WTC11 (cell line): ENCODE results near the gene ENPP6. TPM values are rescaled to one million over a fixed set of nuclear protein-coding genes. Genes with fewer than 3 reads are reported as not detected.

Source experiments
- ATAC-seq: fragments of 200-7000 bp; cut with Tn5 transposase; 2 replicates; pipeline ENCODE4 v1.10.0; 2021; ENCODE audit warnings: mild to moderate bottlenecking, moderate library complexity
- CTCF ChIA-PET: fragments of 300-600 bp; sonication (Branson Sonifier 250); formaldehyde crosslinking; loops from one replicate; lab custom pipeline; 2021; ENCODE audit warnings: antibody characterized with exemption; lab: Charles Lee
- POLR2A ChIA-PET: fragments of 350-600 bp; sonication (Branson Sonifier 250); formaldehyde crosslinking; loops from one replicate; lab custom pipeline; 2021; ENCODE audit warnings: antibody characterized with exemption; lab: Charles Lee
- DNase-seq: peaks from one replicate; pipeline ENCODE4 v3.0.0; 2021; ENCODE audit warnings: low spot score
- H3K27ac Mint-ChIP-seq: 2 replicates; pipeline ENCODE4 v1.8.0; 2021; ENCODE audit warnings: mixed read lengths
- H3K27me3 Mint-ChIP-seq: 2 replicates; pipeline ENCODE4 v1.8.0; 2021; ENCODE audit warnings: low read depth, mild to moderate bottlenecking, moderate library complexity, mixed read lengths
- H3K36me3 Mint-ChIP-seq: 2 replicates; pipeline ENCODE4 v1.8.0; 2021; ENCODE audit warnings: mixed read lengths
- H3K4me1 Mint-ChIP-seq: 2 replicates; pipeline ENCODE4 v1.8.0; 2022; ENCODE audit warnings: mixed read lengths
- H3K4me3 Mint-ChIP-seq: 2 replicates; pipeline ENCODE4 v1.8.0; 2021; ENCODE audit warnings: mild to moderate bottlenecking, moderate library complexity, mixed read lengths
- H3K9me3 Mint-ChIP-seq: 2 replicates; pipeline ENCODE4 v1.8.0; 2021; ENCODE audit warnings: mixed read lengths
- ATF1 ChIP-seq: sonication (generic); formaldehyde crosslinking; IDR thresholded peaks from 2 replicates; pipeline ENCODE4 v1.8.1; 2023; ENCODE audit warnings: mild to moderate bottlenecking, moderate library complexity, missing genetic modification reagents
- IRF2 ChIP-seq: sonication (generic); formaldehyde crosslinking; IDR thresholded peaks from 2 replicates; pipeline ENCODE4 v1.8.0; 2022; ENCODE audit warnings: low read depth, missing genetic modification reagents, borderline replicate concordance
- NFYB ChIP-seq: sonication (generic); formaldehyde crosslinking; conservative IDR thresholded peaks from 2 replicates; pipeline ENCODE4 v1.8.0; 2022; ENCODE audit warnings: low read depth, missing genetic modification reagents
- OVOL2 ChIP-seq: fragments of 250-450 bp; sonication (Bioruptor Pico); IDR thresholded peaks from 2 replicates; pipeline ENCODE4 v1.9.0; 2021; ENCODE audit warnings: mild to moderate bottlenecking, borderline replicate concordance
- SMAD3 ChIP-seq: sonication (generic); formaldehyde crosslinking; IDR thresholded peaks from 2 replicates; pipeline ENCODE4 v1.8.0; 2022; ENCODE audit warnings: missing genetic modification reagents, mild to moderate bottlenecking, borderline replicate concordance
- SOX15 ChIP-seq: fragments of 250-450 bp; sonication (Bioruptor Pico); IDR thresholded peaks from 2 replicates; pipeline ENCODE4 v1.9.0; 2021; ENCODE audit warnings: mild to moderate bottlenecking
- TCF7 ChIP-seq: sonication (generic); formaldehyde crosslinking; IDR thresholded peaks from 2 replicates; pipeline ENCODE4 v1.8.0; 2022; ENCODE audit warnings: mild to moderate bottlenecking, low read depth, missing genetic modification reagents, moderate library complexity
- TEAD4 ChIP-seq: sonication (generic); formaldehyde crosslinking; IDR thresholded peaks from 2 replicates; pipeline ENCODE4 v1.8.0; 2022; ENCODE audit warnings: mild to moderate bottlenecking, missing genetic modification reagents
- TP53 ChIP-seq: sonication (generic); formaldehyde crosslinking; IDR thresholded peaks from 2 replicates; pipeline ENCODE4 v1.8.1; 2023; ENCODE audit warnings: mild to moderate bottlenecking, missing genetic modification reagents
- ZNF138 ChIP-seq: sonication (generic); formaldehyde crosslinking; conservative IDR thresholded peaks from 2 replicates; pipeline ENCODE4 v1.8.1; 2022; ENCODE audit warnings: mild to moderate bottlenecking, moderate library complexity, missing genetic modification reagents
- ZNF219 ChIP-seq: sonication (generic); formaldehyde crosslinking; IDR thresholded peaks from 2 replicates; pipeline ENCODE4 v1.8.0; 2023; ENCODE audit warnings: missing genetic modification reagents, mild to moderate bottlenecking, borderline replicate concordance
- total RNA-seq: library from RNA; stranded (reverse); gene quantifications from 3 replicates; pipeline ENCODE4 v1.2.3, GENCODE V29; 2021
- TF ChIP-seq, protein P1 (sequence below): sonication (generic); formaldehyde crosslinking; IDR thresholded peaks from 2 replicates; pipeline ENCODE4 v1.8.0; 2023; ENCODE audit warnings: missing genetic modification reagents, mild to moderate bottlenecking, borderline replicate concordance
- TF ChIP-seq, protein P2 (sequence below): sonication (generic); formaldehyde crosslinking; IDR thresholded peaks from 2 replicates; pipeline ENCODE4 v1.8.0; 2023; ENCODE audit warnings: missing genetic modification reagents
- TF ChIP-seq, protein P3 (sequence below): sonication (generic); formaldehyde crosslinking; conservative IDR thresholded peaks from 2 replicates; pipeline ENCODE4 v1.8.1; 2023; ENCODE audit warnings: mild to moderate bottlenecking, low read depth, missing genetic modification reagents, moderate library complexity
- TF ChIP-seq, protein P4 (sequence below): sonication (generic); formaldehyde crosslinking; IDR thresholded peaks from 2 replicates; pipeline ENCODE4 v1.8.0; 2023; ENCODE audit warnings: mild to moderate bottlenecking, missing genetic modification reagents
- TF ChIP-seq, protein P5 (sequence below): sonication (generic); formaldehyde crosslinking; conservative IDR thresholded peaks from 2 replicates; pipeline ENCODE4 v1.8.1; 2022; ENCODE audit warnings: mild to moderate bottlenecking, missing genetic modification reagents
- TF ChIP-seq, protein P6 (sequence below): fragments of 250-450 bp; sonication (Bioruptor Pico); conservative IDR thresholded peaks from 2 replicates; pipeline ENCODE4 v1.9.0; 2021; ENCODE audit warnings: mild to moderate bottlenecking
- TF ChIP-seq, protein P7 (sequence below): sonication (generic); formaldehyde crosslinking; IDR thresholded peaks from 2 replicates; pipeline ENCODE4 v1.8.0; 2022; ENCODE audit warnings: mild to moderate bottlenecking, missing genetic modification reagents
- TF ChIP-seq, protein P8 (sequence below): sonication (generic); formaldehyde crosslinking; IDR thresholded peaks from 2 replicates; pipeline ENCODE4 v1.8.0; 2022; ENCODE audit warnings: mild to moderate bottlenecking, missing genetic modification reagents

The ENPP6 gene
- total RNA-seq, 1 experiment from 2014 or later = 0.09 TPM

DNA sequence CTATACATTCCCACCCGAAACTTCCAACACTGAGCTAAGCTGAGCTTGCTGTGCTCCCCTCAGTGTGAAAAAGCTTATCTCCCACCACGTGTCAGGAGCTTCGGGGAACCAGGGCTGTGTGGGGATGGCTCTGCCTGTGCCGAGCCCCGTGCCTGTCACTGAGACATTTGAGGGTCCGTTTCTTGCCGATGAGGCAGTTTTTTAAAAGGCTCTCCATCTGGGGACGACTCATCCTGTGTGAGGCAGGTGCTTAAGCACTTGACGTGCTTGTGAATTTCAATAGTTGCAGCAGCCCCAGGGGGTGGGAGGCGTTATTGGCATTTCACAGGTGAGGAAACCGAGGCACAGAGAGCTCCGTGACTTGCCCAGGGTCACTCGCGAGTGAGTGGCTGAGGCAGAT, 160.8 kb downstream of the ENPP6 start (continued):
- TF ChIP-seq, protein P1, sequence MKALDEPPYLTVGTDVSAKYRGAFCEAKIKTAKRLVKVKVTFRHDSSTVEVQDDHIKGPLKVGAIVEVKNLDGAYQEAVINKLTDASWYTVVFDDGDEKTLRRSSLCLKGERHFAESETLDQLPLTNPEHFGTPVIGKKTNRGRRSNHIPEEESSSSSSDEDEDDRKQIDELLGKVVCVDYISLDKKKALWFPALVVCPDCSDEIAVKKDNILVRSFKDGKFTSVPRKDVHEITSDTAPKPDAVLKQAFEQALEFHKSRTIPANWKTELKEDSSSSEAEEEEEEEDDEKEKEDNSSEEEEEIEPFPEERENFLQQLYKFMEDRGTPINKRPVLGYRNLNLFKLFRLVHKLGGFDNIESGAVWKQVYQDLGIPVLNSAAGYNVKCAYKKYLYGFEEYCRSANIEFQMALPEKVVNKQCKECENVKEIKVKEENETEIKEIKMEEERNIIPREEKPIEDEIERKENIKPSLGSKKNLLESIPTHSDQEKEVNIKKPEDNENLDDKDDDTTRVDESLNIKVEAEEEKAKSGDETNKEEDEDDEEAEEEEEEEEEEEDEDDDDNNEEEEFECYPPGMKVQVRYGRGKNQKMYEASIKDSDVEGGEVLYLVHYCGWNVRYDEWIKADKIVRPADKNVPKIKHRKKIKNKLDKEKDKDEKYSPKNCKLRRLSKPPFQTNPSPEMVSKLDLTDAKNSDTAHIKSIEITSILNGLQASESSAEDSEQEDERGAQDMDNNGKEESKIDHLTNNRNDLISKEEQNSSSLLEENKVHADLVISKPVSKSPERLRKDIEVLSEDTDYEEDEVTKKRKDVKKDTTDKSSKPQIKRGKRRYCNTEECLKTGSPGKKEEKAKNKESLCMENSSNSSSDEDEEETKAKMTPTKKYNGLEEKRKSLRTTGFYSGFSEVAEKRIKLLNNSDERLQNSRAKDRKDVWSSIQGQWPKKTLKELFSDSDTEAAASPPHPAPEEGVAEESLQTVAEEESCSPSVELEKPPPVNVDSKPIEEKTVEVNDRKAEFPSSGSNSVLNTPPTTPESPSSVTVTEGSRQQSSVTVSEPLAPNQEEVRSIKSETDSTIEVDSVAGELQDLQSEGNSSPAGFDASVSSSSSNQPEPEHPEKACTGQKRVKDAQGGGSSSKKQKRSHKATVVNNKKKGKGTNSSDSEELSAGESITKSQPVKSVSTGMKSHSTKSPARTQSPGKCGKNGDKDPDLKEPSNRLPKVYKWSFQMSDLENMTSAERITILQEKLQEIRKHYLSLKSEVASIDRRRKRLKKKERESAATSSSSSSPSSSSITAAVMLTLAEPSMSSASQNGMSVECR (CRISPR knock-in tag) = no peak
- TF ChIP-seq, protein P2, sequence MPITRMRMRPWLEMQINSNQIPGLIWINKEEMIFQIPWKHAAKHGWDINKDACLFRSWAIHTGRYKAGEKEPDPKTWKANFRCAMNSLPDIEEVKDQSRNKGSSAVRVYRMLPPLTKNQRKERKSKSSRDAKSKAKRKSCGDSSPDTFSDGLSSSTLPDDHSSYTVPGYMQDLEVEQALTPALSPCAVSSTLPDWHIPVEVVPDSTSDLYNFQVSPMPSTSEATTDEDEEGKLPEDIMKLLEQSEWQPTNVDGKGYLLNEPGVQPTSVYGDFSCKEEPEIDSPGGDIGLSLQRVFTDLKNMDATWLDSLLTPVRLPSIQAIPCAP (CRISPR knock-in tag) = no peak
- no peak for TF ChIP-seq ATF1 (CRISPR knock-in tag)
- TF ChIP-seq, protein P3, sequence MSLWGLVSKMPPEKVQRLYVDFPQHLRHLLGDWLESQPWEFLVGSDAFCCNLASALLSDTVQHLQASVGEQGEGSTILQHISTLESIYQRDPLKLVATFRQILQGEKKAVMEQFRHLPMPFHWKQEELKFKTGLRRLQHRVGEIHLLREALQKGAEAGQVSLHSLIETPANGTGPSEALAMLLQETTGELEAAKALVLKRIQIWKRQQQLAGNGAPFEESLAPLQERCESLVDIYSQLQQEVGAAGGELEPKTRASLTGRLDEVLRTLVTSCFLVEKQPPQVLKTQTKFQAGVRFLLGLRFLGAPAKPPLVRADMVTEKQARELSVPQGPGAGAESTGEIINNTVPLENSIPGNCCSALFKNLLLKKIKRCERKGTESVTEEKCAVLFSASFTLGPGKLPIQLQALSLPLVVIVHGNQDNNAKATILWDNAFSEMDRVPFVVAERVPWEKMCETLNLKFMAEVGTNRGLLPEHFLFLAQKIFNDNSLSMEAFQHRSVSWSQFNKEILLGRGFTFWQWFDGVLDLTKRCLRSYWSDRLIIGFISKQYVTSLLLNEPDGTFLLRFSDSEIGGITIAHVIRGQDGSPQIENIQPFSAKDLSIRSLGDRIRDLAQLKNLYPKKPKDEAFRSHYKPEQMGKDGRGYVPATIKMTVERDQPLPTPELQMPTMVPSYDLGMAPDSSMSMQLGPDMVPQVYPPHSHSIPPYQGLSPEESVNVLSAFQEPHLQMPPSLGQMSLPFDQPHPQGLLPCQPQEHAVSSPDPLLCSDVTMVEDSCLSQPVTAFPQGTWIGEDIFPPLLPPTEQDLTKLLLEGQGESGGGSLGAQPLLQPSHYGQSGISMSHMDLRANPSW (CRISPR knock-in tag) = no peak
- no peak for TF ChIP-seq ZNF219 (CRISPR knock-in tag)
- TF ChIP-seq, all 79 proteins: peak for 0

DNA sequence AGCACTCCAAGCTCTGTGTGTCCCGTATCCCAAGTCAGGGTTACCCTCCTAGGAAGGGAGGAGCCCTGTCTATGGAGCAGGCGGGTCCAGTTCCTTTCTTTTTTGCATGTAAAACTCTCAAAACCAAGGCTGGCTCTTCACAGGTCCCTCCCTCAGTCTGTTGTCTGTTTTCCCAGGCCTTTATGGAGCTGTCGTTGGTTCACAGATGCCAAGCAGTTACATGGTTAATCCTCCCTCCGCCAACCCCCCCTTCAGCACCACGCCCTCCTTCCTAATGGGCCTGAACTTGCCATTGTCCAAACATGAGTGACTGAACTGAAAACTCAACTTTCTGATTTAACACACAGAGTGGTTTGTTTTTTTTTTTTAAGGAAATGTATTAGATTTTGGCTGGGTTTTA, 164.2 kb downstream of the ENPP6 start:
- DNase-seq (no peak), ATAC-seq (peak; percentile 20; the same call in 1 of the 2 replicates)
- peaks cover 12% of the 10 kb centered on the region for H3K9me3 Mint-ChIP-seq
- H3K27me3 Mint-ChIP-seq = no peaks in the 10 kb centered on the region; the same call in 1 of the 2 replicates
- no peak overlapping the region for H3K27ac Mint-ChIP-seq
- ChIA-PET CTCF (no interaction called here), POLR2A (interaction anchor here (0.8 kb wide), 1 partner anchor 8 kb away, joined by 3 read pairs; no protein-coding TSS in a partner anchor)
- no peak overlapping the region for H3K4me3 Mint-ChIP-seq
- no peaks in the 10 kb centered on the region for H3K36me3 Mint-ChIP-seq
- H3K4me1 Mint-ChIP-seq = peaks cover 8% of the 10 kb centered on the region
- TF ChIP-seq, protein P4, sequence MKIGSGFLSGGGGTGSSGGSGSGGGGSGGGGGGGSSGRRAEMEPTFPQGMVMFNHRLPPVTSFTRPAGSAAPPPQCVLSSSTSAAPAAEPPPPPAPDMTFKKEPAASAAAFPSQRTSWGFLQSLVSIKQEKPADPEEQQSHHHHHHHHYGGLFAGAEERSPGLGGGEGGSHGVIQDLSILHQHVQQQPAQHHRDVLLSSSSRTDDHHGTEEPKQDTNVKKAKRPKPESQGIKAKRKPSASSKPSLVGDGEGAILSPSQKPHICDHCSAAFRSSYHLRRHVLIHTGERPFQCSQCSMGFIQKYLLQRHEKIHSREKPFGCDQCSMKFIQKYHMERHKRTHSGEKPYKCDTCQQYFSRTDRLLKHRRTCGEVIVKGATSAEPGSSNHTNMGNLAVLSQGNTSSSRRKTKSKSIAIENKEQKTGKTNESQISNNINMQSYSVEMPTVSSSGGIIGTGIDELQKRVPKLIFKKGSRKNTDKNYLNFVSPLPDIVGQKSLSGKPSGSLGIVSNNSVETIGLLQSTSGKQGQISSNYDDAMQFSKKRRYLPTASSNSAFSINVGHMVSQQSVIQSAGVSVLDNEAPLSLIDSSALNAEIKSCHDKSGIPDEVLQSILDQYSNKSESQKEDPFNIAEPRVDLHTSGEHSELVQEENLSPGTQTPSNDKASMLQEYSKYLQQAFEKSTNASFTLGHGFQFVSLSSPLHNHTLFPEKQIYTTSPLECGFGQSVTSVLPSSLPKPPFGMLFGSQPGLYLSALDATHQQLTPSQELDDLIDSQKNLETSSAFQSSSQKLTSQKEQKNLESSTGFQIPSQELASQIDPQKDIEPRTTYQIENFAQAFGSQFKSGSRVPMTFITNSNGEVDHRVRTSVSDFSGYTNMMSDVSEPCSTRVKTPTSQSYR (CRISPR knock-in tag) = no peak
- no peak for TF ChIP-seq ATF1 (CRISPR knock-in tag)
- TF ChIP-seq SOX15 (CRISPR knock-in tag) = no peak
- TF ChIP-seq, protein P5, sequence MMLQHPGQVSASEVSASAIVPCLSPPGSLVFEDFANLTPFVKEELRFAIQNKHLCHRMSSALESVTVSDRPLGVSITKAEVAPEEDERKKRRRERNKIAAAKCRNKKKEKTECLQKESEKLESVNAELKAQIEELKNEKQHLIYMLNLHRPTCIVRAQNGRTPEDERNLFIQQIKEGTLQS (CRISPR knock-in tag) = no peak
- TF ChIP-seq IRF2 (CRISPR knock-in tag) = no peak
- no peak for TF ChIP-seq ZNF138 (CRISPR knock-in tag)
- TF ChIP-seq TEAD4 = no peak
- TF ChIP-seq, protein P6, sequence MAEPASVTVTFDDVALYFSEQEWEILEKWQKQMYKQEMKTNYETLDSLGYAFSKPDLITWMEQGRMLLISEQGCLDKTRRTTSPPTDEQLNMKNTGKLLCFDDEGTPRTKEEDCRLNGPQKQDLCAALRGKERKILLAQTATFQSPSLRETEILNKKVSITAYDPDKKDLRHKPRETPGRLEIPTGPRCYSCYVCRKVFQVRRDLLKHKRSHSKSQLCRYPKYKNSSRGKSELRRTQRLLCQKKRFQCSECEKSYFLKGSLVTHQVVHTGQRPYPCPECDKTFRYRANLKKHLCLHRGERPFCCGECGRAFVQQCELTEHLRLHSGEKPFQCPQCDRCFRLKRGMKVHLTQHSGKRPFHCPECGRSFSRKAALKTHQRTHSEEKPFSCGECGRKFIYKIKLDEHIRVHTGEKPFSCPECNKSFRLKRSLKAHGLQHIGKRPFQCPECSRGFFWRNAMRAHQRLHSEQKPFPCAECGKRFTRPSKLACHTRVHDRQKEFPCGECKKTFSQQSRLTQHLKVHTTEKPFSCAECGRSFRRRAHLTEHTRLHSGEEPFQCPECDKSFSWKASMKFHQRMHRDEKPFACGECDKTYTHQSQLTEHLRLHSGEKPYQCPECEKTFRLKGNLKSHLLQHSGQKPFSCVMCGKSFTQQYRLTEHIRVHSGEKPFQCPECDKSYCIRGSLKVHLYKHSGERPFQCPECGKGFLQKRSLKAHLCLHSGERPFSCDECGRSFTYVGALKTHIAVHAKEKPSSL (CRISPR knock-in tag) = no peak
- TF ChIP-seq SMAD3 (CRISPR knock-in tag) = no peak
- no peak for TF ChIP-seq OVOL2 (CRISPR knock-in tag)
- TF ChIP-seq TCF7 = no peak
- TF ChIP-seq, protein P7, sequence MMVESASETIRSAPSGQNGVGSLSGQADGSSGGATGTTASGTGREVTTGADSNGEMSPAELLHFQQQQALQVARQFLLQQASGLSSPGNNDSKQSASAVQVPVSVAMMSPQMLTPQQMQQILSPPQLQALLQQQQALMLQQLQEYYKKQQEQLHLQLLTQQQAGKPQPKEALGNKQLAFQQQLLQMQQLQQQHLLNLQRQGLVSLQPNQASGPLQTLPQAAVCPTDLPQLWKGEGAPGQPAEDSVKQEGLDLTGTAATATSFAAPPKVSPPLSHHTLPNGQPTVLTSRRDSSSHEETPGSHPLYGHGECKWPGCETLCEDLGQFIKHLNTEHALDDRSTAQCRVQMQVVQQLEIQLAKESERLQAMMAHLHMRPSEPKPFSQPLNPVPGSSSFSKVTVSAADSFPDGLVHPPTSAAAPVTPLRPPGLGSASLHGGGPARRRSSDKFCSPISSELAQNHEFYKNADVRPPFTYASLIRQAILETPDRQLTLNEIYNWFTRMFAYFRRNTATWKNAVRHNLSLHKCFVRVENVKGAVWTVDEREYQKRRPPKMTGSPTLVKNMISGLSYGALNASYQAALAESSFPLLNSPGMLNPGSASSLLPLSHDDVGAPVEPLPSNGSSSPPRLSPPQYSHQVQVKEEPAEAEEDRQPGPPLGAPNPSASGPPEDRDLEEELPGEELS = no peak
- TF ChIP-seq, protein P2 (CRISPR knock-in tag) = no peak
- TF ChIP-seq, protein P8, sequence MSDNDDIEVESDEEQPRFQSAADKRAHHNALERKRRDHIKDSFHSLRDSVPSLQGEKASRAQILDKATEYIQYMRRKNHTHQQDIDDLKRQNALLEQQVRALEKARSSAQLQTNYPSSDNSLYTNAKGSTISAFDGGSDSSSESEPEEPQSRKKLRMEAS = no peak
- TF ChIP-seq NFYB = no peak
- TF ChIP-seq TP53 (CRISPR knock-in tag) = no peak
